ENCODE measurements around the gene ZNF165. TPM values are rescaled to one million over a fixed set of nuclear protein-coding genes. Genes with fewer than 3 reads are reported as not detected.

The ZNF165 gene
- total and polyA plus RNA-seq, 2 donors (not counting 3 experiments of a cell fraction or from before 2014, with no cell fraction given): 0.03 to 0.27 TPM

DNA sequence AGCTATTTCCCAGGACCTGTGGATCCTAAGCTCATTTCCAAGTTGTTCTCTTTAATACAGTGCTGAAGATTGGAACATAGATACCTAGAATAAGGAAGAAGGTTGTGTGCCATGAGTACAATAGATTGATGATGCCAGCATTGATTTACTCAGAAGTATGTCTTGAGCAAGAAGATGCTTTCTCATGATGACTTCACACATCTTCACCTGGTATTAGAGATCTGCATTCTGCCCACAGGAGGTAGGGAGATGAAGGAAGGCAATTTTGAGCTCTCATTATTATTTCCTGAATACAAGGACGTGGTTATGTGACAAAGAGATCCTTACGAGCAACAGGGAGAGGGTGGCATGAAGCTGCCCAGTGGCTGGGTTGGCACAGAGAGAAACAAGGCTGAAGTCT, 20.0 kb upstream of the ZNF165 start:
- Histone ChIP-seq H3K4me3 (replicated peaks in 1 of 3; ENCODE audit: insufficient read depth in 1 of 3, low read depth in 1 of 3, low read length in 3 of 3) (no peak overlapping the region), H3K36me3 (ENCODE audit: control insufficient read depth in 2 of 2, extremely low read depth in 1 of 2, insufficient read depth in 2 of 2, low read length in 2 of 2) (no peaks in the 10 kb centered on the region), H2AFZ (ENCODE audit: low read depth, low read length) (no peak overlapping the region), H3K9ac (replicated peaks; ENCODE audit: extremely low read depth, insufficient read depth, low read length) (no peak overlapping the region), H3K4me1 (ENCODE audit: control insufficient read depth, extremely low read depth, insufficient read depth, low read length) (no peaks in the 10 kb centered on the region), H3K27me3 (ENCODE audit: control insufficient read depth in 2 of 2, insufficient read depth in 2 of 2, low read length in 2 of 2) (no peaks in the 10 kb centered on the region), H3K79me2 (ENCODE audit: control insufficient read depth, insufficient read depth, low read length) (no peaks in the 10 kb centered on the region), H4K20me1 (replicated peaks; ENCODE audit: control insufficient read depth, extremely low read depth, insufficient read depth, low read length) (no peaks in the 10 kb centered on the region), H3K9me1 (replicated peaks; ENCODE audit: control insufficient read depth, extremely low read depth, insufficient read depth, low read length) (no peaks in the 10 kb centered on the region), H3K27ac (ENCODE audit: insufficient read depth, low read depth, low read length) (no peak overlapping the region), H3K4me2 (ENCODE audit: insufficient read depth, low read length) (no peak overlapping the region), H3K9me3 (replicated peaks; ENCODE audit: control insufficient read depth, insufficient read depth, low read length) (no peaks in the 10 kb centered on the region)
- DNase-seq (ENCODE audit: low read depth, low spot score) (no peak), FAIRE-seq (no peak)
- TF ChIP-seq MAX (IDR thresholded peaks at IDR 0.05; ENCODE audit: insufficient read depth, insufficient read length): no peak
- dilution Hi-C loops (cut with MboI; ENCODE audit: extremely low pct_ligation_motif_present, low sequenced_read_pairs) (no loop called here), intact Hi-C loops (cut with micrococcal nuclease) (no loop called here)
- BruUV-seq (replicated peaks): no TSS peak
- ChIA-PET CTCF (no interaction called here), POLR2A (no interaction called here)

DNA sequence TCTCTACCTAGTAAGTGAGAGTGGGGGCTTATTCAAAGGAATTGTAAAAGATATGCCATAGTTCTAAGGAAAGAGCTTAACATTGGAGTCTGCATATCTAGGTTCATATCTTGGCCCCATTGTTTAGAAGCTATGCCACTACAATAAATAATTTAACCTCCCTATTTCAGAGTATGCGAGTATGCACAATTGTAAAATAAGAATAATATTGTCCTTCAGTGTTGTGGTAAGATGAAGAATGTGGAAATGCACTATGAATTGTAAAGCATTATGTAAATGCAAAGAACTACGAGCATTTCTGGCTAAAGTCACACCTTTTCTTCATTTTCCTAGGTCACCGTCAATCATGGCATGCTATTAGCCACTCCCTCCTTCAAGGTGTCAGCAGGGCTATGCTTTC, 16.1 kb upstream of the ZNF165 start:
- Histone ChIP-seq H3K27ac (ENCODE audit: insufficient read depth, low read depth, low read length) (no peak overlapping the region), H4K20me1 (replicated peaks; ENCODE audit: control insufficient read depth, extremely low read depth, insufficient read depth, low read length) (no peaks in the 10 kb centered on the region), H3K4me3 (replicated peaks in 1 of 3; ENCODE audit: insufficient read depth in 1 of 3, low read depth in 1 of 3, low read length in 3 of 3) (no peak overlapping the region), H2AFZ (ENCODE audit: low read depth, low read length) (no peak overlapping the region), H3K36me3 (ENCODE audit: control insufficient read depth in 2 of 2, extremely low read depth in 1 of 2, insufficient read depth in 2 of 2, low read length in 2 of 2) (no peaks in the 10 kb centered on the region), H3K9ac (replicated peaks; ENCODE audit: extremely low read depth, insufficient read depth, low read length) (no peak overlapping the region), H3K4me1 (ENCODE audit: control insufficient read depth, extremely low read depth, insufficient read depth, low read length) (no peaks in the 10 kb centered on the region), H3K4me2 (ENCODE audit: insufficient read depth, low read length) (no peak overlapping the region), H3K79me2 (ENCODE audit: control insufficient read depth, insufficient read depth, low read length) (no peaks in the 10 kb centered on the region), H3K9me1 (replicated peaks; ENCODE audit: control insufficient read depth, extremely low read depth, insufficient read depth, low read length) (no peaks in the 10 kb centered on the region), H3K27me3 (ENCODE audit: control insufficient read depth in 2 of 2, insufficient read depth in 2 of 2, low read length in 2 of 2) (peaks cover 0 to 4% of the 10 kb centered on the region in 2 experiments), H3K9me3 (replicated peaks; ENCODE audit: control insufficient read depth, insufficient read depth, low read length) (no peaks in the 10 kb centered on the region)
- CTCF ChIA-PET: no interaction called here
- BruUV-seq (replicated peaks): no TSS peak
- DNase-seq (ENCODE audit: low read depth, low spot score): no peak
- intact Hi-C loops (cut with micrococcal nuclease): no loop called here
- no peak for FAIRE-seq
- TF ChIP-seq GATA2 (IDR thresholded peaks at IDR 0.05; ENCODE audit: insufficient read depth, insufficient read length, low read depth, low read length) (no peak), POLR2A (IDR thresholded peaks at IDR 0.05; ENCODE audit: low read depth, low read length) (no peak), POLR2AphosphoS5 (IDR thresholded peaks at IDR 0.05; ENCODE audit: insufficient read depth, low read depth, low read length) (no peak), CTCF (IDR thresholded peaks at IDR 0.05; ENCODE audit: extremely low read depth in 1 of 2, insufficient read depth in 1 of 2, low read depth in 1 of 2, low read length in 2 of 2) (no peak), MAX (IDR thresholded peaks at IDR 0.05; ENCODE audit: insufficient read depth, insufficient read length) (no peak), MYC (IDR thresholded peaks at IDR 0.05; ENCODE audit: low read depth, low read length) (no peak), EZH2 (IDR thresholded peaks at IDR 0.05; ENCODE audit: borderline replicate concordance, low read depth, low read length, severe bottlenecking) (no peak), JUN (IDR thresholded peaks at IDR 0.05; ENCODE audit: borderline replicate concordance, insufficient read depth, insufficient read length, low read depth) (no peak), FOS (IDR thresholded peaks at IDR 0.05; ENCODE audit: borderline replicate concordance, insufficient read depth, low read length) (no peak)
- dilution Hi-C loops (cut with MboI; ENCODE audit: extremely low pct_ligation_motif_present, low sequenced_read_pairs): no loop called here
- POLR2A ChIA-PET: no interaction called here

Measured in endothelial cell of umbilical vein (primary cell).